DND-41 (cell line): ENCODE results near the gene FHL3.

Source experiments
- ATAC-seq: fragments of 200-7000 bp; cut with Tn5 transposase; 3 replicates; pipeline ENCODE4 v1.9.1; 2021; ENCODE audit warnings: low read depth; ENCODE audit not compliant: insufficient read depth
- DNase-seq: peaks from one replicate; pipeline ENCODE4 v3.0.0-alpha.2; 2020
- H2AFZ ChIP-seq: 2 replicates; pipeline ENCODE4 v1.6.0; 2012; ENCODE audit warnings: low read depth, low read length
- H3K27ac ChIP-seq: 2 replicates; pipeline ENCODE4 v1.5.1; 2012; ENCODE audit warnings: low read length, inconsistent platforms
- H3K27me3 ChIP-seq: fragments of 200-600 bp; sonication (generic); 2 replicates; pipeline ENCODE4 v1.6.0; 2012; ENCODE audit warnings: low read length, mild to moderate bottlenecking, inconsistent platforms; ENCODE audit not compliant: insufficient read depth, poor library complexity
- H3K36me3 ChIP-seq: 2 replicates; pipeline ENCODE4 v1.5.1; 2012; ENCODE audit warnings: low read length, inconsistent platforms; ENCODE audit not compliant: insufficient read depth
- H3K4me1 ChIP-seq: 2 replicates; pipeline ENCODE4 v1.5.1; 2012; ENCODE audit warnings: mild to moderate bottlenecking, low read length; ENCODE audit not compliant: insufficient read depth
- H3K4me2 ChIP-seq: 2 replicates; pipeline ENCODE4 v1.6.0; 2012; ENCODE audit warnings: mild to moderate bottlenecking, moderate library complexity, low read length, inconsistent platforms; ENCODE audit not compliant: insufficient read depth
- H3K4me3 ChIP-seq, 2 experiments: fragments of 200-600 bp in 1 of 2; shearing (Covaris generic) in 1 of 2; 2 replicates each; pipeline ENCODE4 v1.5.1; 2012 to 2016; ENCODE audit warnings: inconsistent platforms in 2 of 2, low read length in 2 of 2, mild to moderate bottlenecking in 2 of 2, low read depth in 1 of 2, moderate library complexity in 1 of 2
- H3K79me2 ChIP-seq: 2 replicates; pipeline ENCODE4 v1.6.0; 2012; ENCODE audit warnings: low read length, inconsistent platforms; ENCODE audit not compliant: insufficient read depth
- H3K9ac ChIP-seq: 2 replicates; pipeline ENCODE4 v1.6.0; 2012; ENCODE audit warnings: low read depth, mild to moderate bottlenecking, inconsistent platforms, low read length, moderate library complexity
- H3K9me3 ChIP-seq: 2 replicates; pipeline ENCODE4 v1.5.1; 2012; ENCODE audit warnings: low read length, moderate library complexity, mild to moderate bottlenecking, inconsistent platforms; ENCODE audit not compliant: insufficient read depth, severe bottlenecking
- H4K20me1 ChIP-seq: 2 replicates; pipeline ENCODE4 v1.6.0; 2012; ENCODE audit warnings: low read length; ENCODE audit not compliant: insufficient read depth
- CTCF ChIP-seq: IDR thresholded peaks from 2 replicates; pipeline ENCODE4 v1.5.1; 2012; ENCODE audit warnings: borderline replicate concordance, low read length, moderate library complexity, mild to moderate bottlenecking; ENCODE audit not compliant: poor library complexity, severe bottlenecking; ENCODE audit errors: extremely low read depth
- EZH2 ChIP-seq: IDR thresholded peaks from 3 replicates; pipeline ENCODE4 v1.6.1; 2012; ENCODE audit warnings: borderline replicate concordance, low read depth, mild to moderate bottlenecking, moderate library complexity, low read length, inconsistent platforms; ENCODE audit not compliant: severe bottlenecking

The FHL3 gene

GRCh38 chr1:37998913-37999429 lies 6.3 kb downstream of the FHL3 start:
- Histone ChIP-seq H3K9ac (no peak overlapping the region), H3K4me2 (no peak overlapping the region), H3K79me2 (no peaks in the 10 kb centered on the region), H3K4me1 (peaks cover 6% of the 10 kb centered on the region), H3K36me3 (peaks cover 18% of the 10 kb centered on the region), H2AFZ (no peak overlapping the region), H3K9me3 (no peaks in the 10 kb centered on the region), H3K27ac (no peak overlapping the region), H4K20me1 (no peaks in the 10 kb centered on the region; the same call in 1 of the 2 replicates), H3K4me3 (no peak overlapping the region), H3K27me3 (no peaks in the 10 kb centered on the region)
- DNase-seq (no peak), ATAC-seq (no peak; the same call in 2 of the 3 replicates)
- TF ChIP-seq EZH2, result no peak
- TF ChIP-seq CTCF, result no peak

DNA sequence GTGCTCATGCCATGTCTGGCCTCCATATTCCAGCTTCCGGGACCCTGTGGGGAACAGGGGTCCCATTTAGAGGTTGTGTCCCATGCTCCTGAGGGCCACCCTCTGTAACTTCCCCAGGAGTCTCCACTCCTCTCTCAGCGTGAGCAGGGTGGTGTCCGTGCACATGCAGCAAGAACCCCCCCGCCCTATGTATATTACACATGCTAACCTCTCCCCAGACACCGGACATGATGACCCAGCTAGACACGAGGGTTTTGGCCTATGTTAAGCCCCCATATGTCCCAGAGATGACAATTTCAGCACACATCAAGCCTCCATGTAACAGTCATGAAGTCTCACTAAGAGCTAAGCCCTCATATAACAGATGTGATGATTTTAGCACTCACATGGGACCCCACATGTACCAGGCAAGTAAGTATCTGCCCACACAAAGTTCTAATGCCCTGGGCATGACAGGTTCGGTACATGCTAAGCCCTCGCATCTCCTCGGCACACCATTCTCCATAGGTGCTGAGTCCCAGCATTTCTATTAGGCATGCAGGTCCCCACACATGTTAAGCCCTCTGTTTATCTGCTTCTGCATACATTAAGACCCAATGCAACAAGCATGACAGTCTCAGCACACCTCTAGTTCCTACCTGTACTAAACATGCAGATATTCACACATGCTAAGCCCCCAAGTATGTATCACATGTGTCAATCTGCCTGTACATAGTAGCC lies 7.1 kb downstream of the FHL3 start:
- Histone ChIP-seq H3K27me3 (no peaks in the 10 kb centered on the region), H3K79me2 (no peaks in the 10 kb centered on the region), H3K4me1 (no peaks in the 10 kb centered on the region), H2AFZ (no peak overlapping the region), H3K9me3 (no peaks in the 10 kb centered on the region), H4K20me1 (no peaks in the 10 kb centered on the region), H3K9ac (no peak overlapping the region), H3K36me3 (peaks cover 18% of the 10 kb centered on the region), H3K27ac (no peak overlapping the region), H3K4me3 (no peak overlapping the region), H3K4me2 (no peak overlapping the region)
- ATAC-seq (no peak), DNase-seq (no peak)
- TF ChIP-seq EZH2 (no peak), CTCF (no peak)

GRCh38 chr1:37997256-37998088 lies 7.8 kb downstream of the FHL3 start:
- no peak overlapping the region for H3K4me2 ChIP-seq
- H3K4me1 ChIP-seq, result no peaks in the 10 kb centered on the region
- no peak overlapping the region for H3K9ac ChIP-seq

More at GRCh38 chr1:37997256-37998088, 7.8 kb downstream of the FHL3 start:
- no peak overlapping the region for H3K4me3 ChIP-seq
- peaks cover 18% of the 10 kb centered on the region for H3K36me3 ChIP-seq
- no peaks in the 10 kb centered on the region for H3K79me2 ChIP-seq
- no peak overlapping the region for H2AFZ ChIP-seq
- no peaks in the 10 kb centered on the region for H4K20me1 ChIP-seq
- DNase-seq, result no peak
- no peaks in the 10 kb centered on the region for H3K27me3 ChIP-seq
- TF ChIP-seq CTCF, result no peak
- TF ChIP-seq EZH2, result no peak
- H3K9me3 ChIP-seq, result no peaks in the 10 kb centered on the region
- H3K27ac ChIP-seq, result no peak overlapping the region
- no peak for ATAC-seq
